ENCODE results near the gene SLC34A1. TPM values are rescaled to one million over a fixed set of nuclear protein-coding genes. Genes with fewer than 3 reads are reported as not detected.
"Not testable (repeated sequence)": the region's sequence is repeated elsewhere in the genome, so short reads cannot be mapped to it uniquely, and the experiment has no call there.

The SLC34A1 gene
- total RNA-seq, 1 donor from 2014 or later, result not detected

DNA sequence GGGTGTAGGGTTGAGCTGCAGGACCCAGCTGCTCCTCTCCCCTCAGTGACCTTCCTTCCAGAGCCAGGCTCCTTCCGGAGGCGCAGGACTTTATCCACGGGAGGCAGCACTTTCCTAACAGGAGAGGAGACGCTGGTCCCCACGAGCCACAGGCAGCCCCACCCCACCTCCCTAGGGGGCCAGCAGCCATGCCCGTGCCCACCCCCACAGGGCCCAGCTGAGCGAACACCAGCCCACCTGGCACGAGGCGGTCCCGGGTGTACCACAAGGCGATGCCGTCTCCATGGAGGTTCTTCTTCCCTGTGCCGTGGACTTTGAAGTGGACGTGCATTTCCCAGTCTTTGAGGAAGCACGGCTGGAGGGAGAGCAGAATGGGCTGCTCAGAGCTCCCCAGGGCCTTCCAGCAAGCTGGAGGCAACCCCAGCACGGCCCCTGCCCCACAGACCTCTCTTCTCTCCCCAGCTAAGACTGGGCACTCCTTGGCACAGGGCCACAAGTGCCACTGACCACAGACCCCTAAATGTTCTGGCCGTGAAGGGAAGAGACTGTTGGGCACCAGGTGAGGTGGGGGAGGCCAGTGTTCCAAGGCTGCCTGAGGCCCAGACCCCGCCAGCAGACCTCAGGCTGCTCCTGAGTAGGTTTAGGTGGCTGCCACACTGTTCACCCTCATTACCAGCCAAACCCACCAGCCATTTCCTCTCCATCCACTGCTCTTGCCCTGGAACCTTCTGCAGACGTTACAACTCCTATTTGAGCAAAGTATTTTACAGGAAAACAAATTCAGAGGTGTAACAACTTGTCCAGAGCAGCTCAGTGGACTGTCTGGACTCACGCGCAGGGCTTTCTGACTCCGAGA lies 45.8 kb upstream of the SLC34A1 start:
- TF ChIP-seq, protein P1, sequence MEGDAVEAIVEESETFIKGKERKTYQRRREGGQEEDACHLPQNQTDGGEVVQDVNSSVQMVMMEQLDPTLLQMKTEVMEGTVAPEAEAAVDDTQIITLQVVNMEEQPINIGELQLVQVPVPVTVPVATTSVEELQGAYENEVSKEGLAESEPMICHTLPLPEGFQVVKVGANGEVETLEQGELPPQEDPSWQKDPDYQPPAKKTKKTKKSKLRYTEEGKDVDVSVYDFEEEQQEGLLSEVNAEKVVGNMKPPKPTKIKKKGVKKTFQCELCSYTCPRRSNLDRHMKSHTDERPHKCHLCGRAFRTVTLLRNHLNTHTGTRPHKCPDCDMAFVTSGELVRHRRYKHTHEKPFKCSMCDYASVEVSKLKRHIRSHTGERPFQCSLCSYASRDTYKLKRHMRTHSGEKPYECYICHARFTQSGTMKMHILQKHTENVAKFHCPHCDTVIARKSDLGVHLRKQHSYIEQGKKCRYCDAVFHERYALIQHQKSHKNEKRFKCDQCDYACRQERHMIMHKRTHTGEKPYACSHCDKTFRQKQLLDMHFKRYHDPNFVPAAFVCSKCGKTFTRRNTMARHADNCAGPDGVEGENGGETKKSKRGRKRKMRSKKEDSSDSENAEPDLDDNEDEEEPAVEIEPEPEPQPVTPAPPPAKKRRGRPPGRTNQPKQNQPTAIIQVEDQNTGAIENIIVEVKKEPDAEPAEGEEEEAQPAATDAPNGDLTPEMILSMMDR (conservative IDR thresholded peaks at IDR 0.05; ENCODE audit: low read depth, low read length), result no peak
- DNase-seq (ENCODE audit: low read depth), result no peak
- no peak overlapping the region for H3K4me3 ChIP-seq (ENCODE audit: low read depth, low read length)

GRCh38 chr5:177339107-177339638 lies 45.1 kb upstream of the SLC34A1 start:
- no peak for DNase-seq (ENCODE audit: low read depth)
- no peak overlapping the region for H3K4me3 ChIP-seq (ENCODE audit: low read depth, low read length)
- TF ChIP-seq, protein P1 (conservative IDR thresholded peaks at IDR 0.05; ENCODE audit: low read depth, low read length), result no peak

DNA sequence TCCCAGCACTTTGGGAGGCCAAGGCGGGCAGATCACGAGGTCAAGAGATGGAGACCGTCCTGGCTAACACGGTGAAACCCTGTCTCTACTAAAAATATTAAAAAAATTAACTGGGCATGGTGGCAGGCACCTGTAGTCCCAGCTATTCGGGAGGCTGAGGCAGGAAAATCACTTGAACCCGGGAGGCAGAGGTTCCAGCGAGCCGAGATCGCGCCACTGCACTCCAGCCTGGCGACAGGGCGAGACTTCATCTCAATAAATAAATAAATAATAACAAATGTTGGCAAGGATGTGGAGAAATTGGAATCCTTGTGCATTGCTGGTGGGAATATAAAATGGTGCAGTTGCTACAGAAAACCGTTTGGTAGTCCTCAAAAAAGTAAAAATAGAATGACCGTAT lies 41.2 kb upstream of the SLC34A1 start:
- not testable (repeated sequence) for DNase-seq (ENCODE audit: low read depth); H3K4me3 ChIP-seq (ENCODE audit: low read depth, low read length)

- H3K4me3 ChIP-seq (ENCODE audit: low read depth, low read length), result no peak overlapping the region
- DNase-seq (ENCODE audit: low read depth), result no peak
- TF ChIP-seq, protein P1 (conservative IDR thresholded peaks at IDR 0.05; ENCODE audit: low read depth, low read length), result no peak
Measured at GRCh38 chr5:177343777-177344176, 40.5 kb upstream of the SLC34A1 start.

- DNase-seq (ENCODE audit: low read depth), result no peak
- no peak overlapping the region for H3K4me3 ChIP-seq (ENCODE audit: low read depth, low read length)
- TF ChIP-seq, protein P1 (conservative IDR thresholded peaks at IDR 0.05; ENCODE audit: low read depth, low read length), result no peak
Measured at GRCh38 chr5:177344891-177345290, 39.3 kb upstream of the SLC34A1 start.

DNA sequence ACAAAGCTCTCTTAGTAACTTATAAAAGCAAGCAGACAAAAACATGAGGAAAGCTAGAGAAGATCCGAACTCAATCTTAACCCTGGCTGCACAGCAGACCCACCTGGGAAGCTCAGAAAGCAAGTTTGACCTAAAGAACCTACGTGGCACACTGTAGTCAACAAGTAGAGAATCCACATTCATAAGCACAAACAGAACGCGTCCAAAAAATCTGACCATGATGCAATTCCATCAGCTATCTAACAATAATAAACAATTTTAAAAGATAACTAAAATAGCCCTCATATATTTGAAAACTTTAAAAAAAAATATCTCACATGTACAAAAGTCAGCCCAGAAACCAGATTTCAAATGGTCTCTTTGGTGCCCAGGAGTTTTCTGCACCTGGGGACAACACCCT lies 37.4 kb upstream of the SLC34A1 start:
- TF ChIP-seq, protein P1 (conservative IDR thresholded peaks at IDR 0.05; ENCODE audit: low read depth, low read length), result no peak
- no peak overlapping the region for H3K4me3 ChIP-seq (ENCODE audit: low read depth, low read length)
- no peak for DNase-seq (ENCODE audit: low read depth)

- DNase-seq (ENCODE audit: low read depth), result no peak
- no peak overlapping the region for H3K4me3 ChIP-seq (ENCODE audit: low read depth, low read length)
- TF ChIP-seq, protein P1 (conservative IDR thresholded peaks at IDR 0.05; ENCODE audit: low read depth, low read length), result no peak
Measured at GRCh38 chr5:177347699-177348098, 36.5 kb upstream of the SLC34A1 start.
